ENCODE measurements around the gene GDPD2.

GDPD2 gene

DNA sequence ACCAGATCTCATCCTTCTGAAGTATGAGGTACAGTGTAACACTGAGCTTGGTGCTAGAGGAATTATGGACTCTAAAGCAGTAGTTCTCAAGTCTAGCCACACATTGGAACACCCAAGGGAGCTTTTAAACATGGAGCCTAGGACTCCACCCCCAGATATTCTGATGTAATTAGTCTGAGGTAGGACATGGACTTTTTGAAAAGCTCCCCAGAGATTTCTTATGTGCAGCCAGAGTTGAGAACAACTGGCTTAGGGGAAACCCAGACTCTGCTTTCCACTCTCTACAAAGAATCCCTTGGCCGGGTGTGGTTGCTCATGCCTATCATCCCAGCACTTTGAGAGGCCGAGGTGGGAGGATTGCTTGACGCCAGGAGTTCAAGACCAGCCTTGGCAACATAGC is 11.6 kb upstream of the GDPD2 start:
- H3K4me3 ChIP-seq (ENCODE audit: low read length) = no peak overlapping the region
- DNase-seq (ENCODE audit: low read depth) = no peak

DNA sequence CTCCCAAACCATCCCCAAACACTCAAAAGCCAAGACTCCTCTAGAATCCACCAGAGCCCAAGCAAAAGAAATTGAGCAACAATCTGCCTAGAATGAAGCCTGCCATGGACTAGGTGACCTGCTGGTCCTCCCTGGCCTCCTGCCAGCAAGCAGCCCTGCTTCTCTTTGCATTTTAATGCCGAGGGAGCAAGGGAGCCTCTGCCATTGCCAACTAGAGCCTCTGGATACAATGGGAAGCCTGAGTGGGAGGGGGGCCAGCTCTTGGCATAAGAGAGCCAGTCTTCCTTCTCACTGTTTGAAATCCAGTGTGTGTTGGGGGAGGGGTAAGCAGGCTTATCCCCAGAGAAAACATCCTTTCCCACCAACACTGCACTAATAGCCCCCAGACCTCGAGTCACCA is 1.5 kb upstream of the GDPD2 start:
- no peak for DNase-seq (ENCODE audit: low read depth)
- TF ChIP-seq, protein P1, sequence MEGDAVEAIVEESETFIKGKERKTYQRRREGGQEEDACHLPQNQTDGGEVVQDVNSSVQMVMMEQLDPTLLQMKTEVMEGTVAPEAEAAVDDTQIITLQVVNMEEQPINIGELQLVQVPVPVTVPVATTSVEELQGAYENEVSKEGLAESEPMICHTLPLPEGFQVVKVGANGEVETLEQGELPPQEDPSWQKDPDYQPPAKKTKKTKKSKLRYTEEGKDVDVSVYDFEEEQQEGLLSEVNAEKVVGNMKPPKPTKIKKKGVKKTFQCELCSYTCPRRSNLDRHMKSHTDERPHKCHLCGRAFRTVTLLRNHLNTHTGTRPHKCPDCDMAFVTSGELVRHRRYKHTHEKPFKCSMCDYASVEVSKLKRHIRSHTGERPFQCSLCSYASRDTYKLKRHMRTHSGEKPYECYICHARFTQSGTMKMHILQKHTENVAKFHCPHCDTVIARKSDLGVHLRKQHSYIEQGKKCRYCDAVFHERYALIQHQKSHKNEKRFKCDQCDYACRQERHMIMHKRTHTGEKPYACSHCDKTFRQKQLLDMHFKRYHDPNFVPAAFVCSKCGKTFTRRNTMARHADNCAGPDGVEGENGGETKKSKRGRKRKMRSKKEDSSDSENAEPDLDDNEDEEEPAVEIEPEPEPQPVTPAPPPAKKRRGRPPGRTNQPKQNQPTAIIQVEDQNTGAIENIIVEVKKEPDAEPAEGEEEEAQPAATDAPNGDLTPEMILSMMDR (IDR thresholded peaks at IDR 0.05; ENCODE audit: insufficient read depth, low read depth, low read length, missing control alignments) = no peak
- H3K4me3 ChIP-seq (ENCODE audit: low read length) = no peak overlapping the region

More for the DNA sequence above, 11.6 kb upstream of the GDPD2 start:
- TF ChIP-seq, protein P1 (IDR thresholded peaks at IDR 0.05; ENCODE audit: insufficient read depth, low read depth, low read length, missing control alignments) = no peak

DNA sequence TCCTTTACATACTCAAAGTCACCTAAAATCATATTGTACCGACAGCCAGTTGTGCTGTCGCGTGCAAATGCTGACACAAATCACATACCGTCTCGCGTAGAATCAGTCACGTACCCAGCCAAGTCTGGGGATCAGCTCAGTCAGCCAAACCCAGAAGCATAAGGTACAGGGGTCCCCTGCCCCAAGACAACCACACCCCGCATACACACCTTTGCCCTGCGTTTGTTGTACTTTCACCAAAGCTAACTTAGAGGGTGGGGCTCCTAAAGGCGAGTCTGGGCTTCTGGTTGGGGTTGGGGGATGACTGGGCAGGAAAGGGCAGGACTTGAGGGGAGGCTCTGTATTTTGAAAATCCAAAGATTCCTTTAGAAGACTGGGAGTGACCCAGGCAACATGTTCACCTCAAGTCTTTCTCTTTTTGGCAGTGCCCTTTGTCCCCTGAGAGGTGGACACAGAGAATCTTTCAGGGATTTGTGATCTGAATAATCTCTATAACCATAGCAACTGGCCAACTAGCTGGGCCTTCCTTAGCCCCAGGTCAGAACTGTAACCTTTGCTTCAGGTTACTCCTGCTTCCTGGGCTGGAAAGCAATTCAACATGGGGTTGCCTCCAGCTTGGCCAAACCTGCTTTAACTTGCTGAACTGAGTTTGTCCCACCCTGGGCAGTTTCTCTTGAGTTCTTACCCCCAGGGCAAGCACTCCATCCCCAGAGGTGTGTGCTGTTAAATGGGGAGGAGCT is 992 bp downstream of the GDPD2 start:
- TF ChIP-seq, protein P1 (IDR thresholded peaks at IDR 0.05; ENCODE audit: insufficient read depth, low read depth, low read length, missing control alignments) = no peak
- H3K4me3 ChIP-seq (ENCODE audit: low read length) = no peak overlapping the region
- no peak for DNase-seq (ENCODE audit: low read depth)

DNA sequence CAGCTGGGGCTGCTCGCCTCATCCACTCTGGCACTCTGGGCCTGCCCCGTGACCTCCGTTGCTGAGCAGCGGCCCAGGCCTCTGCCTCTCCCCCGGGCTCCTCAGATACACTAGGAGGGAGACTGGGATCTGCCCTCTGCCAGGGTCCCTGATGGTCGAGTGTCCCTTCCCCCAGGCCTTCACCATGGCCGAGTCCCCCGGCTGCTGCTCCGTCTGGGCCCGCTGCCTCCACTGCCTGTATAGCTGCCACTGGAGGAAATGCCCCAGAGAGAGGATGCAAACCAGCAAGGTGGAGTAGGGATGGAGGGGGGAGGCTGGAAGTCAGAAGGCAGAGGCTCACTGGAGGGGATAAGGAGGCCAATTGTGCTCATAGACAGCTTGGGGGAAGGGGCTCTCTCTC is 1.7 kb downstream of the GDPD2 start:
- no peak for DNase-seq (ENCODE audit: low read depth)
- TF ChIP-seq, protein P1 (IDR thresholded peaks at IDR 0.05; ENCODE audit: insufficient read depth, low read depth, low read length, missing control alignments) = no peak

DNA sequence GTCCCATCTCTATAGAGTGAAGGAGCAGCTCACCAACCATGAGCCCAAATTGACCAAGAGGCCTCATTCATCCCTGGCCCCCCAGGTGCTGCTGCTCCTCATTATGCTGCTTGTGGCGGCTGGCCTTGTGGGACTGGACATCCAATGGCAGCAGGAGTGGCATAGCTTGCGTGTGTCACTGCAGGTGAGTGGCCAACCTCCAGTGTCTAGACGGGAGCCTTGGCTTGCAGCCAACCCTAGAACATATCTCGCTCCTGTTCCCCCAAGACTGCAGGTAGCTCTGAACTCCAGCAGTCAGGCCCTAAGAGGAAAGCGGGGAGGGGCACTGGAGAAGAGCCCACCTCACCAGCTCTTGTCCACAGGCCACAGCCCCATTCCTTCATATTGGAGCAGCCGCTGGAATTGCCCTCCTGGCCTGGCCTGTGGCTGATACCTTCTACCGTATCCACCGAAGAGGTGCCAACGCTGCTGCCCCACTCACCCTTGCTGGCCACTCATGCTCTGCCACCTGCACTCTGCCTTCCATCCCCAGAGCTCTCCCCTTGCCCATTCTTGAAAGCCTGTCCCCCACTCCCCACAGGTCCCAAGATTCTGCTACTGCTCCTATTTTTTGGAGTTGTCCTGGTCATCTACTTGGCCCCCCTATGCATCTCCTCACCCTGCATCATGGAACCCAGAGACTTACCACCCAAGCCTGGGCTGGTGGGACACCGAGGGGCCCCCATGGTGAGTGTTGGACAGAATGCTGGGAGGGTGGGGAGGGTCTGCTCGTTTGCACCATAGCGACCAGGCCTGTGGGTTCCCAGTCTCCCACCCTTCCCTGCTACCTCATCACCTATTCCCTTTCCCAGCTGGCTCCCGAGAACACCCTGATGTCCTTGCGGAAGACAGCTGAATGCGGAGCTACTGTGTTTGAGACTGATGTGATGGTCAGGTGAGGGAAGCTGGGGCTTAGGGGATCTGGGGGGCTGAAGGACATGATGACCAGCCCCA is 3.5 kb downstream of the GDPD2 start:
- DNase-seq (ENCODE audit: low read depth) = no peak
- TF ChIP-seq, protein P1 (IDR thresholded peaks at IDR 0.05; ENCODE audit: insufficient read depth, low read depth, low read length, missing control alignments) = no peak

More for the DNA sequence above, 1.7 kb downstream of the GDPD2 start:
- H3K4me3 ChIP-seq (ENCODE audit: low read length) = no peak overlapping the region

DNA sequence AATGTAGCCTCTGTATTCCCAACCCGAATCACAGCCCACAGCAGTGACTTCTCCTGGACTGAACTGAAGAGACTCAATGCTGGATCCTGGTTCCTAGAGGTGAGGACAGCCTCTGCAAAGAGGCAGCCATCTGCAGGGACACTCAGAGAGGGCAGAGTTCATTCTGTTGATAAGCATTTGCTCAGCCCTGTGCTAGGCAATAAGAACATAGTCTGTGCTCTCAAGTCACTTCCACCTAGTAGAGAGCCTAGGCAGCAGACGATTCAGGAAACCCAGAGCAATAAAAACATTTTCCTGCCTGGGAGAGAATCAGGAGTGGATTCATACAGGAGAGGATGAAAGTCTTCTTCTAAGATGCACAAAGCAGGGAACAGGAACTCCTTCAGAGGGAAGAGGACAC is 4.3 kb downstream of the GDPD2 start:
- TF ChIP-seq, protein P1 (IDR thresholded peaks at IDR 0.05; ENCODE audit: insufficient read depth, low read depth, low read length, missing control alignments) = no peak
- no peak overlapping the region for H3K4me3 ChIP-seq (ENCODE audit: low read length)
- DNase-seq (ENCODE audit: low read depth) = no peak

More for the DNA sequence above, 3.5 kb downstream of the GDPD2 start:
- H3K4me3 ChIP-seq (ENCODE audit: low read length) = no peak overlapping the region

Measured in epithelial cell of esophagus (primary cell).